ENCODE measurements around the gene LLGL2.
A peak's percentile ranks its signal among the peaks of the same experiment; 100 is the strongest.

LLGL2 gene

GRCh38 chr17:75525806-75526554 lies 483 bp downstream of the LLGL2 start:
- no peak for DNase-seq

GRCh38 chr17:75526555-75527270 lies 1.2 kb downstream of the LLGL2 start:
- no peak for DNase-seq

DNA sequence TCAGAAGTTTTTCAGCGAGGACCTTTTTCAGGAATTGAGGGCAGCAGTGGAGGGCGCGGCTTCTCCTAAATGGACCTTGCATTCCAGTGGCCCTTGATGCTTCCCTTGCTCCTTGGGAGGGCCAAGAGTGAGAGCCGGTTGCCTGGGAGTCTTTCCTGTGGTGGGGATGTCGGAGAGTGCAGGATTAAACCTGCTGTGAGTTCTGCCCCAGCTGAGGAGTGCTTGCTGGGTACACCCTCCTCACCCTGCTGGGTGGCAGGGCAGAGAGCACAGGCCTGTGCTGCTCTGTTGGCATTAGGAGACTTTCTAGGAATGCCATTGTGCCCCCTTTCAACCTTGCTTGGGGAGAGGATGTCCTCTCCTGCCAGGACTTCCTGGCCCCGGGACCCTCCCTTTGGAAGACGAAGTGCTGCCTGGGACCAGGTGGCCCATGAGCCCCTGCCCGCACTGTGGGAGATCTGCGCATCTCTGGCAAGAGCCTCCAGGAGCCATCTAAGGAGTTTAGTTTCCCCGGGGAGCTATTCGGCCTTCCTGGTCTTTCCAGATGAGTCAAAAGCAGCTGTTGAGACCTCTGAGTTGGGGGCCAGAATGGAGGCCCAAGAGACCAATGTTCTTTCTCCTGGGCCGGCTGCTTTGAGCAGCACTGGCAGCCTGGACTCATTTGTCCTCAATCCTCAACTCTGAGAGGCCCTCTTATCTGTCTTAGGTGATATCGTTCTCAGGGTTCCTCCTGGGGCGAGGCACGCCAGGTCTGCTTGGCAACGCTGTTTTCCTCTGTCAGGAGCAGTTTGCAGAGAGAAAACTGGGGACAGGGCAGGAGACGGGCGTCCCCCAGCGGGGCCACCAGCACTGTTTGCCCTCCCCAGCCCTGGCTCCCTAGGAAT lies 5.6 kb downstream of the LLGL2 start:
- no peak for DNase-seq

DNA sequence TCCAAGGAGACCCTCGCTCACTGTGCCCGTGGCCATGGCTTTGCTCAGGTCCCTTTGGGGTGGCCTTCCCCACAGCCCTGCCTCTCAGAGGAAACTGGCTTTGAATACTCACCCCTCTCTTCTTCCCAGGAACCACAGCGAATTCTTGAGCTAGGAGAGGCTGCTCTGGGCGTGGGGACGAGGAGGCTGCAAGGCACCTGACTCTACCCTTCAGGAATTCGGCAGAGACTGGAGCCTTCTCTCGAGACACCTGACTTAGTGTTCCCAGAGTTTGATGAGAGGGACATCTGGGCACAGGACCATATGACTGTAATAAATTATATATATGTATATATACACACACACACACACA lies 6.2 kb downstream of the LLGL2 start:
- no peak for DNase-seq

DNA sequence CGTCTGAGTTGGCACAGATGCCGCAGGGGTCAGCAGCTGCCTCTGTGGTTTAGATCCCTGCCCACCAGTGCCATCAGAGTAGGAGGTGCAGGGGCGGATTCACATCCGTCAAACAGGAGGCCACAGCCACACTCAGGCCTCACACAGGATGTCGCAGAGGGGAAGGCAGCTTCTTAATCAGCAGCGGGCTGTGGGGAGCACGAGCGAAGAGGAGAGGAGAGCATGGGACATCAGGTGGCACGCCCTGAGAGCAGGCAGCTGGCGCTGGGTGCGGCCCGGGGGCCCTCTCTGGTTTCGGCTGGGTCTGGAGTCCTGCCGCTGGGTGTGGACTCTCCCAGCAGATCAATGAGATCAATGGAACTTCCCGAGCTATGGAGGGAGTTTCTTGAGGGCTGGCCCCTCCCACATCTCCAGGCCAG lies 9.6 kb downstream of the LLGL2 start:
- DNase-seq: no peak

- no peak for DNase-seq
Observed at GRCh38 chr17:75535871-75536270, 10.4 kb downstream of the LLGL2 start.

DNA sequence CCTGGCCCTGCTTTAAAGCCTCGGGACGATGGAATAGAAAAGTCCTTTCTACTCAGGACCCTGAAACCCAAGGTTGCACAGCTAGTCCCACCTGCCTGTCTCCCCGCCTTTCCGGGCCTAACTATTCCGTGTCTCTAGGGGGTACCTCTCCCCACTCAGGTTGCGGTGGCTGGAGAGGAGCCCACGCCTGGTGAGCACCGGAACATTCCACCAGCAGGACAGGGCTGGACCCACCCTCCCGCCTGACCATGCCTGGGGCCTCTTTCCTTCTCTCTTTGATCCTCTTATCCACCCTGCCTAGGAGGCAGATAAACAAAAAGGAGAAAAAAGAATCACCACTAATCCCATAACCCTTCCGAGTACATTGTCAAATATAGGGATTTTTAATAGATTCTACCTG lies 10.9 kb downstream of the LLGL2 start:
- no peak for DNase-seq

- DNase-seq: no peak
Observed at GRCh38 chr17:75539967-75540729, 14.7 kb downstream of the LLGL2 start.

DNA sequence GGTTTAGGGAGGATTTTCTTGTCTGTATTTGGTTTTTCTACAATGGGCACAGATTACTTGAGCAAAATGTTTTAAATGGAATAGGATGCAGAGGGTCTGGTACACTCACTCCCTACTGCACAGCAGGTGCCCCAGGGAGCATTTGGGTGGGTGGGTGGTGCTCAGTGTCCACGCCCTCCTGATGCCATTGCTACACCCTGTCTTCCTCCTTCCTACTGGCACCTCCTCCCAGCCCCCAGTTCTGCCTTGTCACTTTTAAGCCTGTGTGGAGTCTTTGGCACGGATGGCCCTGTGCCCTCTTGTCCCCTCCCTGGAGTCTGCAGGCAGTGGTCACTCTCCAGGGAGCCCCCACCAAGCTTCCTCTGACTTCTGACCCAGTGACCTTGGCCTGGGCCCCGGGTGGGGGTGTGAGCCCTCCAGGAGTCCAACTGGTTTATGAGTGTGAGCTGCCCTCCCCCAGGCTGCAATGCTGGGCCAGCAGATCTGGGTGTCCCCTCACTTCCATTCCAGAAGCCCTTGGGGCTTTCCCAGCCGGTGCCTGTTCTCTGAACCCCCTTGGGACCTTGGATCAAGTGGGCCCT lies 15.5 kb downstream of the LLGL2 start:
- DNase-seq: no peak

DNA sequence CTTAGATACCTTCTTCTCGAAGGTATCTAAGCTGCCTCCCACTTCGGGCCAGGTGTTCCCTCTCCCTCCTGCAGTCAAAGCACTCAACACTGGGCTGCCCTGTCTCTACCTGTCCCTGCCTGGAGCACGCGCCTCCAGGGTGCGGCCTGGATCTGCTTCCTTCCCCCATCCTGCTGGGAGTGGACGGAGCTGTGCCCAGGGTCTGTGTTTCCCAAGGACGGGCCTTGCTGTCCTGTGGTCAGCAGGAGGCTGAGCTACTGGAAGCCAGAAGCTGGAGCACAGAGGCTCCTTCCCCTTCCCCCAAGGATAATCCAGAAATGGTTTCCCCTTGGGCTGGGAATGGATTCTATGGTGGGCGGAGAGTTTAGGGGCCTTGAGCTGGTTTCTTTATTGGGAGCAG lies 16.7 kb downstream of the LLGL2 start:
- DNase-seq: no peak

DNA sequence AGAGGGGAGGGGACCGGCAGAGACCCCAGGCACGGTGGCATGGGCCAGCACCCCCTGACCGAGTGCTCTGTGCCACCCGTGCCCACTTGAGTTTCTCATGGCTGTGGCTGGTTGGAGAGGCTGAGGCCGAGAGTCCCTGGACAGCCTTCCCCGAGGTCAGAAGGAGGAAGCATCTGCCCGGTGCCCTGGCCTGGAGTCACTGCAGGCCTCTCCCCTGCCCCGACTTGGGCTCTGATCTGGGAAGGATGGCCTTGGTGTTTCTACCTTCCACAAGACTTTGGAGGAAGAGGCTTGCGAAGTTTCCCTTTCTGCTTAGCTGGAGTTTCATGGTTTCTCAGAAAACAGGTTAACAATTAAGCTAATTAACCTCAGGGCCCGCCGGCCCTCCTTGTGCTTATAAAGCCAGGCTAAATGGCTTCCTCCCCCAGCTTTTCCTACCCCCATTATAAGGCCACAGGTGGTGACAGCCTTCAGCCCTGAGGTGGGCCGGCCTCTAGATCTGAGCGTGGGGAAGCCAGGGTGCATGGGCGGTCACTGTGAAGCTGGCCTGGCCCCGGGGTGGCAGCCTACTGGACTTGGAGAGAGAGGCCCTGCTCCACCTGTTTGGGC lies 17.3 kb downstream of the LLGL2 start:
- no peak for DNase-seq

- no peak for DNase-seq
Observed at GRCh38 chr17:75544250-75544649, 18.8 kb downstream of the LLGL2 start.

DNA sequence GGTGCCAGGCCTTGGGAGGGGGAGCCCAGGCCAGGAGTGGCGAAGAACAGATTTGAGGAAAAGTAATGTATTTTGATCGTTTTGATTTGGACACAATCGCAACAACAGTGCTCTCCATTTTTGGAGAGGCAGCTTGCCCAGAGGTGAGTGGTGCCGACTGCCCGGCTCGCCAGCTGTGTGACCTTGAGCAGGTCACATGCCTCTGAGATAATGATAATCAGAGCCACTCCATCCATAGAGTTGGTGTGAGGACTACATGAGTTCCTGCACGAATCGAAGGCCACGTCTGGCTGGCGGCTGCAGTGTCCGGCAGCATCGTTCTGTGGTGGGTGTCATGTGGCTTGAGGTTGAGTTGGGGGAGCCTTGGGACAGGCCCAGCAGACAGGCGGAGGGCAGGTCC lies 20.7 kb downstream of the LLGL2 start:
- no peak for DNase-seq

DNA sequence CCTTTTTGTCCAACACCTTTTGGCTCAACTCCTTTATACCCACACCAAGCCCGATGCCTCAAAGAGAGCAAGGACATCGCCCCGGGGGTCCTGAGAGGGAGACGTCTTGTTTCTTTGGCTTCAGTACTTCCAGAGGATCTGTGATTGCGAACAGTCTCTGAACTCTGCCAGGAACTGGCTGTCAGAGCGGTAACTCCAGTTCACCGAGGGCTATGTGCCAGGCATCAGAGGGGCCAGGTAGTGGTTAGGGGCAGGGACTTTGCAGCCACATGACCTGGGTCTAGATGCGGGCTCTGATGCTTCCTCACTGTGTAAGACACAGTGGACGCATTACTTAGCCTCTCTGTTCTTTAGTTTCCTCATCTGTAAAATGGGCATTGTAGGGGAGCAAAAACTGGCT lies 21.6 kb downstream of the LLGL2 start:
- no peak for DNase-seq

GRCh38 chr17:75548813-75549212 lies 23.3 kb downstream of the LLGL2 start:
- DNase-seq: no peak

- DNase-seq: peak; percentile 92 to 98
Observed at GRCh38 chr17:75549246-75550138, 24.0 kb downstream of the LLGL2 start.

GRCh38 chr17:75550139-75550465 lies 24.6 kb downstream of the LLGL2 start:
- no peak for DNase-seq

GRCh38 chr17:75551266-75551665 lies 25.8 kb downstream of the LLGL2 start:
- DNase-seq: no peak

GRCh38 chr17:75552425-75553294 lies 27.2 kb downstream of the LLGL2 start:
- no peak for DNase-seq
